Astrocyte of the cerebellum (primary cell): ENCODE measurements around the gene RHEB.

ENCODE experiments used
- DNase-seq: peaks from one replicate; pipeline ENCODE4 v3.0.0-alpha.2; 2011; ENCODE audit warnings: low read depth
- H3K4me3 ChIP-seq: 2 replicates; pipeline ENCODE4 v1.5.1; 2011; ENCODE audit warnings: mild to moderate bottlenecking, low read depth, low read length, moderate library complexity
- CTCF ChIP-seq: IDR thresholded peaks from 2 replicates; pipeline ENCODE4 v1.5.1; 2012; ENCODE audit warnings: low read length, low read depth, moderate library complexity, mild to moderate bottlenecking; ENCODE audit errors: missing control alignments
- in situ Hi-C: cut with HindIII; loops from 2 replicates; pipeline ENCODE4 v1.10.0; 2017; ENCODE audit warnings: low sequenced_read_pairs

The RHEB gene

GRCh38 chr7:151518105-151518946 is 1.4 kb downstream of the RHEB start:
- peak overlapping the region; percentile 90 for H3K4me3 ChIP-seq
- no peak for DNase-seq
- TF ChIP-seq CTCF: no peak
- in situ Hi-C loops: no loop called here

GRCh38 chr7:151517601-151518104 is 2.0 kb downstream of the RHEB start:
- DNase-seq: no peak
- H3K4me3 ChIP-seq: peak overlapping the region; percentile 90
- in situ Hi-C loops: no loop called here
- no peak for TF ChIP-seq CTCF

- no peak for DNase-seq
- no peak for TF ChIP-seq CTCF
- in situ Hi-C loops: no loop called here
- no peak overlapping the region for H3K4me3 ChIP-seq
These were observed 4.5 kb downstream of the RHEB start for GRCh38 chr7:151515276-151515565.

- no peak for DNase-seq
- TF ChIP-seq CTCF: no peak
- in situ Hi-C loops: no loop called here
- no peak overlapping the region for H3K4me3 ChIP-seq
These were observed 5.0 kb downstream of the RHEB start for GRCh38 chr7:151514461-151515275.

GRCh38 chr7:151513133-151513532 is 6.6 kb downstream of the RHEB start:
- in situ Hi-C loops: no loop called here
- H3K4me3 ChIP-seq: no peak overlapping the region
- no peak for TF ChIP-seq CTCF
- no peak for DNase-seq

GRCh38 chr7:151512353-151512752 is 7.3 kb downstream of the RHEB start:
- TF ChIP-seq CTCF: no peak
- no peak overlapping the region for H3K4me3 ChIP-seq
- in situ Hi-C loops: no loop called here
- no peak for DNase-seq
